HCT116 (cell line): ENCODE results near the gene ZSCAN21. TPM values are rescaled to one million over a fixed set of nuclear protein-coding genes. Genes with fewer than 3 reads are reported as not detected.

ENCODE experiments used
- ATAC-seq: fragments of 200-7000 bp; cut with Tn5 transposase; 2 replicates; pipeline ENCODE4 v1.9.1; 2020; ENCODE audit warnings: mild to moderate bottlenecking, moderate library complexity
- BruUV-seq: library from RNA; stranded (reverse); fragments of 400-500 nt; replicated peaks from 2 replicates; lab custom pipeline; 2021; lab: Mats Ljungman, UMichigan
- CTCF ChIA-PET: fragments of 300-600 bp; sonication (Branson Sonifier 250); formaldehyde crosslinking; loops from one replicate; lab custom pipeline; 2021; ENCODE audit warnings: antibody characterized with exemption; lab: Charles Lee
- POLR2A ChIA-PET: fragments of 300-600, 350-600 bp; sonication (Branson Sonifier 250); formaldehyde crosslinking; loops from one replicate; lab custom pipeline; 2021; ENCODE audit warnings: antibody characterized with exemption; lab: Charles Lee
- RAD21 ChIA-PET, 2 experiments: fragments of 300-600 bp; sonication (Branson Sonifier 250); formaldehyde crosslinking; loops; one replicate each; lab custom pipeline; 2023; ENCODE audit warnings: low total read pairs in 2 of 2; ENCODE audit not compliant: uncharacterized antibody in 2 of 2, unreplicated experiment in 2 of 2, low non-redundant PET in 1 of 2; lab: Charles Lee
- DNase-seq: peaks from one replicate; pipeline ENCODE4 v3.0.0-alpha.2; 2010; ENCODE audit warnings: low read depth, low spot score
- H2AFZ ChIP-seq: fragments of 200-600 bp; shearing (Covaris generic), sonication (generic); 2 replicates; pipeline ENCODE4 v1.6.1; 2017; ENCODE audit warnings: low read depth, mixed run types, mixed read lengths, antibody characterized with exemption, low read length; ENCODE audit not compliant: poor library complexity, severe bottlenecking
- H3K27ac ChIP-seq: 2 replicates; pipeline ENCODE4 v1.5.1; 2012; ENCODE audit warnings: low read depth, low read length
- H3K27me3 ChIP-seq: fragments of 200-600 bp; sonication (generic); 2 replicates; pipeline ENCODE4 v1.6.1; 2016; ENCODE audit warnings: mixed run types, low read length, mixed read lengths; ENCODE audit not compliant: insufficient read depth
- H3K36me3 ChIP-seq, 2 experiments: fragments of 200-500 bp in 1 of 2; fragments of 200-600 bp in 1 of 2; sonication (Bioruptor generic) in 1 of 2; sonication (generic) in 1 of 2; 2 replicates each; pipeline versions ENCODE4 v1.5.1 to v1.6.1; 2014 to 2016; ENCODE audit warnings: low read length in 2 of 2, inconsistent platforms in 1 of 2, mixed read lengths in 1 of 2, mixed run types in 1 of 2; ENCODE audit not compliant: insufficient read depth in 2 of 2, control insufficient read depth in 1 of 2
- H3K4me1 ChIP-seq, 2 experiments: fragments of 200-600 bp in 1 of 2; sonication (generic) in 1 of 2; 2 replicates each; pipeline versions ENCODE4 v1.5.1 to v1.6.1; 2012 to 2017; ENCODE audit warnings: low read length in 2 of 2, inconsistent platforms in 1 of 2, mild to moderate bottlenecking in 1 of 2, mixed read lengths in 1 of 2, mixed run types in 1 of 2, moderate library complexity in 1 of 2; ENCODE audit not compliant: insufficient read depth in 2 of 2, control insufficient read depth in 1 of 2
- H3K4me2 ChIP-seq: fragments of 200-600 bp; sonication (generic); 2 replicates; pipeline ENCODE4 v1.6.1; 2017; ENCODE audit warnings: mixed run types, low read length, mixed read lengths
- H3K4me3 ChIP-seq, 2 experiments: fragments of 200-600 bp in 1 of 2; sonication (generic) in 1 of 2; replicated peaks in 1 of 2; 2 replicates each; pipeline ENCODE4 v1.5.1; 2011 to 2016; ENCODE audit warnings: low read length in 2 of 2, control low read depth in 1 of 2, low read depth in 1 of 2, mild to moderate bottlenecking in 1 of 2, mixed read lengths in 1 of 2, mixed run types in 1 of 2
- H3K79me2 ChIP-seq: fragments of 200-600 bp; sonication (generic); 2 replicates; pipeline ENCODE4 v1.6.1; 2017; ENCODE audit warnings: mild to moderate bottlenecking, mixed run types, low read length, moderate library complexity, mixed read lengths; ENCODE audit not compliant: insufficient read depth
- H3K9ac ChIP-seq: fragments of 200-600 bp; sonication (generic); 2 replicates; pipeline ENCODE4 v1.6.1; 2016; ENCODE audit warnings: low read length, mixed read lengths
- H3K9me2 ChIP-seq: fragments of 200-600 bp; sonication (generic), shearing (Covaris generic); 2 replicates; pipeline ENCODE4 v1.6.1; 2017; ENCODE audit warnings: mixed run types, mild to moderate bottlenecking, moderate library complexity; ENCODE audit not compliant: insufficient read depth
- H3K9me3 ChIP-seq, 2 experiments: fragments of 200-500 bp in 1 of 2; fragments of 200-600 bp in 1 of 2; sonication (Bioruptor generic) in 1 of 2; sonication (generic) in 1 of 2; 2 replicates each; pipeline ENCODE4 v1.6.1; 2014 to 2017; ENCODE audit warnings: low read length in 2 of 2, mixed read lengths in 2 of 2, inconsistent platforms in 1 of 2, low read depth in 1 of 2, mild to moderate bottlenecking in 1 of 2, mixed run types in 1 of 2, moderate library complexity in 1 of 2; ENCODE audit not compliant: control insufficient read depth in 1 of 2, insufficient read depth in 1 of 2
- H4K20me1 ChIP-seq: fragments of 200-600 bp; sonication (generic), shearing (Covaris generic); 2 replicates; pipeline ENCODE4 v1.6.1; 2017; ENCODE audit warnings: mixed run types, mild to moderate bottlenecking, moderate library complexity; ENCODE audit not compliant: insufficient read depth
- ATF3 ChIP-seq: IDR thresholded peaks from 2 replicates; pipeline ENCODE4 v1.6.1; 2012
- CBX3 ChIP-seq: IDR thresholded peaks from 2 replicates; pipeline ENCODE4 v1.6.1; 2012; ENCODE audit warnings: low read depth
- CEBPB ChIP-seq: IDR thresholded peaks from 2 replicates; pipeline ENCODE4 v1.6.1; 2012; ENCODE audit warnings: low read depth
- EGR1 ChIP-seq: IDR thresholded peaks from 2 replicates; pipeline ENCODE4 v1.6.1; 2012; ENCODE audit warnings: low read depth
- EZH2 ChIP-seq: fragments of 200-600 bp; sonication (generic); IDR thresholded peaks from 2 replicates; pipeline ENCODE4 v1.6.1; 2017; ENCODE audit warnings: antibody characterized with exemption, mixed run types
- EZH2phosphoT487 ChIP-seq: fragments of 200-600 bp; IDR thresholded peaks from 2 replicates; pipeline ENCODE4 v1.6.1; 2018; ENCODE audit warnings: antibody characterized with exemption, borderline replicate concordance
- FOSL1 ChIP-seq: IDR thresholded peaks from 2 replicates; pipeline ENCODE4 v1.6.1; 2012; ENCODE audit warnings: low read depth
- JUND ChIP-seq: IDR thresholded peaks from 2 replicates; pipeline ENCODE4 v1.6.1; 2012
- POLR2A ChIP-seq: IDR thresholded peaks from 2 replicates; pipeline ENCODE4 v1.7.0; 2011; ENCODE audit warnings: borderline replicate concordance; ENCODE audit not compliant: insufficient read depth, insufficient read length; ENCODE audit errors: extremely low read depth
- POLR2AphosphoS5 ChIP-seq: IDR thresholded peaks from 2 replicates; pipeline ENCODE4 v1.6.1; 2011; ENCODE audit warnings: mild to moderate bottlenecking, low read depth, low read length, moderate library complexity
- RAD21 ChIP-seq: IDR thresholded peaks from 2 replicates; pipeline ENCODE4 v1.6.1; 2012; ENCODE audit warnings: low read depth, mild to moderate bottlenecking
- SIN3A ChIP-seq: IDR thresholded peaks from 2 replicates; pipeline ENCODE4 v1.6.1; 2012; ENCODE audit warnings: low read depth
- SP1 ChIP-seq: IDR thresholded peaks from 2 replicates; pipeline ENCODE4 v1.6.1; 2012; ENCODE audit warnings: low read depth
- SRF ChIP-seq: IDR thresholded peaks from 2 replicates; pipeline ENCODE4 v1.6.1; 2012; ENCODE audit warnings: low read depth
- TCF7L2 ChIP-seq: IDR thresholded peaks from 2 replicates; pipeline ENCODE4 v1.7.0; 2011; ENCODE audit warnings: borderline replicate concordance, inconsistent platforms; ENCODE audit not compliant: insufficient read depth, insufficient read length; ENCODE audit errors: extremely low read depth
- YY1 ChIP-seq: IDR thresholded peaks from 2 replicates; pipeline ENCODE4 v1.6.1; 2011; ENCODE audit warnings: low read length, low read depth, moderate library complexity, mild to moderate bottlenecking; ENCODE audit not compliant: insufficient replicate concordance; ENCODE audit errors: extremely low read depth
- ZBTB33 ChIP-seq: IDR thresholded peaks from 2 replicates; pipeline ENCODE4 v1.6.1; 2011; ENCODE audit warnings: mild to moderate bottlenecking, low read length, moderate library complexity; ENCODE audit not compliant: insufficient replicate concordance; ENCODE audit errors: extremely low read depth
- ZNF274 ChIP-seq: fragments of 200-500 bp; sonication (Bioruptor generic); IDR thresholded peaks from 2 replicates; pipeline ENCODE4 v1.6.1; 2014; ENCODE audit warnings: mild to moderate bottlenecking, low read depth, low read length, inconsistent platforms
- intact Hi-C: fragments of 100-400 bp; cut with micrococcal nuclease; formaldehyde crosslinking; loops from 2 replicates; pipeline ENCODE4 v1.10.0; 2022
- total RNA-seq: library from RNA; stranded (reverse); gene quantifications from one replicate; pipeline ENCODE4 v1.2.1, GENCODE V29; 2021; ENCODE audit not compliant: unreplicated experiment

The ZSCAN21 gene
- total RNA-seq, 1 experiment from 2014 or later, result 10.3 TPM

- no peak overlapping the region for H3K4me3 ChIP-seq
- TF ChIP-seq ATF3 (no peak), POLR2A (no peak), EZH2phosphoT487 (no peak), EGR1 (no peak), CEBPB (no peak), POLR2AphosphoS5 (no peak), TCF7L2 (no peak), FOSL1 (no peak), ZNF274 (no peak), EZH2 (no peak), CBX3 (no peak), YY1 (no peak), SRF (no peak), ZBTB33 (no peak), RAD21 (no peak), JUND (no peak), SIN3A (no peak), SP1 (no peak)
- TF ChIP-seq, all 23 proteins: peak for 0
- Histone ChIP-seq H3K9ac (no peak overlapping the region), H4K20me1 (peaks cover 15% of the 10 kb centered on the region), H3K4me2 (no peak overlapping the region), H3K9me3 (no peaks in the 10 kb centered on the region), H2AFZ (no peak overlapping the region), H3K4me1 (peaks cover 0 to 19% of the 10 kb centered on the region in 2 experiments; a peak in 3 of 4 replicates), H3K36me3 (peaks cover 55 to 76% of the 10 kb centered on the region in 2 experiments), H3K79me2 (peaks cover 67% of the 10 kb centered on the region), H3K9me2 (no peaks in the 10 kb centered on the region), H3K27me3 (no peaks in the 10 kb centered on the region), H3K27ac (no peak overlapping the region)
- no peak for ATAC-seq
- ChIA-PET RAD21 (no interaction called here), CTCF (no interaction called here), POLR2A (no interaction called here)
- BruUV-seq, result no TSS peak
- intact Hi-C loops, result no loop called here
- DNase-seq, result no peak
Observed at GRCh38 chr7:100093498-100093897, 43.9 kb downstream of the ZSCAN21 start.
